Prostate gland (tissue), 2 donors: Measurements from ENCODE around the gene PDE5A. TPM values are rescaled to one million over a fixed set of nuclear protein-coding genes. Genes with fewer than 3 reads are reported as not detected.

Experiments
- DNase-seq: peaks from one replicate; pipeline ENCODE4 v3.0.0-alpha.2; 2019; ENCODE audit warnings: low spot score
- H3K27ac ChIP-seq, 2 donors: fragments of 200-600 bp; sonication (generic); 2 replicates each; pipeline ENCODE4 v1.5.1; 2017 to 2019
- H3K27me3 ChIP-seq: fragments of 200-600 bp; sonication (generic); replicated peaks from 2 replicates; pipeline ENCODE4 v1.5.1; 2019; ENCODE audit not compliant: insufficient read depth
- H3K36me3 ChIP-seq, 2 donors: fragments of 200-600 bp; sonication (generic); 1 replicate in 1 of 2; 2 replicates in 1 of 2; pipeline versions ENCODE4 v1.5.1 to v1.8.1; 2017 to 2019
- H3K4me1 ChIP-seq: fragments of 200-600 bp; sonication (generic); replicated peaks from 2 replicates; pipeline ENCODE4 v1.5.1; 2019
- H3K4me3 ChIP-seq, 2 donors: fragments of 200-600 bp; sonication (generic); 2 replicates each; pipeline ENCODE4 v1.5.1; 2017 to 2019
- H3K9me3 ChIP-seq: fragments of 200-600 bp; sonication (generic); 2 replicates; pipeline ENCODE4 v1.5.1; 2017
- CTCF ChIP-seq, 4 experiments: fragments of 200-600 bp in 2 of 4; fragments of 450-650 bp in 2 of 4; sonication (generic) in 2 of 4; IDR thresholded peaks; 1 replicate in 3 of 4; 2 replicates in 1 of 4; pipeline ENCODE4 v1.5.1; 2016 to 2019; ENCODE audit warnings: antibody characterized with exemption in 4 of 4, mild to moderate bottlenecking in 2 of 4, moderate library complexity in 2 of 4
- POLR2A ChIP-seq: fragments of 450-650 bp; IDR thresholded peaks from one replicate; pipeline ENCODE4 v1.6.1; 2016; ENCODE audit warnings: antibody characterized with exemption, mild to moderate bottlenecking
- POLR2AphosphoS5 ChIP-seq: sonication (generic); formaldehyde crosslinking; IDR thresholded peaks from one replicate; pipeline ENCODE4 v1.6.1; 2017; ENCODE audit warnings: antibody characterized with exemption
- WGBS: methylation state at CpG from one replicate; pipeline ENCODE4 v1.1.5; 2018; 5-methylcytosine and 5-hydroxymethylcytosine counted together
- intact Hi-C: fragments of 100-400 bp; cut with DNase I; formaldehyde crosslinking; loops from one replicate; pipeline ENCODE4 v1.14.2; 2022
- total RNA-seq, 2 donors: library from RNA; depleted of rRNA; stranded (reverse); fragments of >200 nt; gene quantifications; one replicate each; pipeline ENCODE4 v1.1.0, GENCODE V29; 2016

Gene PDE5A
- total RNA-seq, 2 donors from 2014 or later: 46.0 to 49.6 TPM

GRCh38 chr4:119580293-119580692 lies 48.3 kb downstream of the PDE5A start:
- H3K4me1 ChIP-seq: no peaks in the 10 kb centered on the region
- 68% methylated on average over 3 of the region's 3 CpGs for WGBS
- TF ChIP-seq POLR2A: no peak
- TF ChIP-seq CTCF (IDR thresholded peaks at IDR 0.05): no peak
- peak; percentile 9 for TF ChIP-seq POLR2AphosphoS5
- H3K9me3 ChIP-seq: no peaks in the 10 kb centered on the region
- H3K27me3 ChIP-seq: no peaks in the 10 kb centered on the region
- H3K27ac ChIP-seq: peak overlapping the region in 1 of 2 donors; percentile 27
- H3K4me3 ChIP-seq: no peak overlapping the region
- H3K36me3 ChIP-seq: no peaks in the 10 kb centered on the region
- intact Hi-C loops: no loop called here
- DNase-seq: no peak

DNA sequence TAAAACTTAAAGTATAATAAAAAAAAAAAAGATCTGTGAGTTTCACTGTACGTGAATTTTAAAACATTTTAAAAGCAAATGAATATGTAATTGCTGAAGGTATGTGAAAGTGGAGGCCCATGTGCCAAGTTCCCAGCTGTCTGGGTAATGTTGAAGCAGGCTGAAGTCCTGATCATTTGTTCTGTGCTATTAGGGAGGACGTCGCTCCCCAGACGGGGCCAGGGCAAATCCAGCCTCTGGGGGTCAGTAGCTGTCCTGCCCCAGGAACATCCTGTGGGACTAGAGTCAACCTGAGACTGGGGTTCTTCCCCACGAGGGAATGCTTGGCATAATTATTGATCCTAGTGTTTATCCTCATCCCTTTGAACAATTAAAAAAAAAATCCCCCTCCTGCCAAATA lies 48.8 kb downstream of the PDE5A start:
- Histone ChIP-seq H3K4me3 (no peak overlapping the region), H3K4me1 (no peaks in the 10 kb centered on the region), H3K27ac (peak overlapping the region in 1 of 2 donors; percentile 27), H3K9me3 (no peaks in the 10 kb centered on the region), H3K27me3 (no peaks in the 10 kb centered on the region), H3K36me3 (no peaks in the 10 kb centered on the region)
- WGBS: 64% methylated on average over 5 of the region's 5 CpGs
- DNase-seq: no peak
- intact Hi-C loops: no loop called here
- TF ChIP-seq POLR2AphosphoS5 (no peak), POLR2A (no peak), CTCF (IDR thresholded peaks at IDR 0.05) (no peak)

- no peak for DNase-seq
- Histone ChIP-seq H3K4me1 (no peaks in the 10 kb centered on the region), H3K27ac (no peak overlapping the region), H3K27me3 (no peaks in the 10 kb centered on the region), H3K36me3 (no peaks in the 10 kb centered on the region), H3K4me3 (no peak overlapping the region), H3K9me3 (no peaks in the 10 kb centered on the region)
- 49% methylated on average over 5 of the region's 5 CpGs for WGBS
- intact Hi-C loops: no loop called here
- TF ChIP-seq POLR2AphosphoS5: no peak
- TF ChIP-seq POLR2A: no peak
- no peak for TF ChIP-seq CTCF (IDR thresholded peaks at IDR 0.05)
Observed at GRCh38 chr4:119570401-119570800, 58.2 kb downstream of the PDE5A start.

DNA sequence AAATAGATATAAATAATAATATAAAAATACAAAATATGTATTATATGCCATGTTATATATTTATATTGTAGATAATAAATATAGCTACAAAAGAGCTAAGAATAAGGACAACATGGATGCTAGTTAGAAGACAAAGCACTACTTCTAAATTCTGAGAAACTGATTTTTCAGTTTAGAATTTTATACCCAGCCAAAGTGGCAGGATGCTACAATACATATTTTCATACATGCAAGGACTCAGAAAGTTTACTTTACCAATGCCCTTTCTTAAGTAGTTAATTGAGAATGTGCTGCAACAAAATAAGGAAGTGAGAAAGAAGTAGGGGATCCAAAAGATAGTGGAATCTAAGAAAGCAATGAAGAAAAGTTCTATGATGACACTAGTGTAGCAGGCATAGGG lies 64.5 kb downstream of the PDE5A start:
- Histone ChIP-seq H3K9me3 (no peaks in the 10 kb centered on the region), H3K4me1 (no peaks in the 10 kb centered on the region), H3K4me3 (no peak overlapping the region), H3K27me3 (no peaks in the 10 kb centered on the region), H3K27ac (no peak overlapping the region), H3K36me3 (no peaks in the 10 kb centered on the region)
- intact Hi-C loops: loop anchor here (5.0 kb wide), 1 partner anchor 483 kb away; no protein-coding TSS in a partner anchor
- no peak for TF ChIP-seq CTCF (IDR thresholded peaks at IDR 0.05)
- no peak for DNase-seq

- Histone ChIP-seq H3K36me3 (no peaks in the 10 kb centered on the region), H3K9me3 (no peaks in the 10 kb centered on the region), H3K4me1 (no peaks in the 10 kb centered on the region), H3K4me3 (no peak overlapping the region), H3K27me3 (no peaks in the 10 kb centered on the region), H3K27ac (no peak overlapping the region)
- intact Hi-C loops: loop anchor here (2.0 kb wide), 1 partner anchor 68 kb away; no protein-coding TSS in a partner anchor
- no peak for DNase-seq
- TF ChIP-seq CTCF (IDR thresholded peaks at IDR 0.05): peak in 3 of 4 experiments; percentile 32 to 53 (median 51)
- TF ChIP-seq POLR2A: no peak
- no peak for TF ChIP-seq POLR2AphosphoS5
Observed at GRCh38 chr4:119559044-119559647, 69.5 kb downstream of the PDE5A start.
